Subcutaneous adipose tissue (tissue), 4 donors: ENCODE results near the gene PDK4. TPM values are rescaled to one million over a fixed set of nuclear protein-coding genes. Genes with fewer than 3 reads are reported as not detected.

Experiments used
- CTCF ChIP-seq: fragments of 450-650 bp; IDR thresholded peaks from one replicate; pipeline ENCODE4 v1.5.1; 2016; ENCODE audit warnings: low read depth, mild to moderate bottlenecking, control low read depth, antibody characterized with exemption, moderate library complexity
- total RNA-seq, 4 donors: library from RNA; depleted of rRNA; stranded (reverse); fragments of >200 nt; gene quantifications; one replicate each; pipeline ENCODE4 v1.1.0, GENCODE V29; 2016

The PDK4 gene
- 1,000 to 10,000 TPM in 3 of 4 donors, 100 to 1,000 TPM in 1; 644 to 2,300 (median 1,753) TPM for total RNA-seq

- TF ChIP-seq CTCF, result no peak
Observed at GRCh38 chr7:95596198-95597063, at the start of gene PDK4. Gene PDK4, minus strand, starts transcription at chr7:95596516. Its CDS starts 223 bp downstream, at chr7:95596293.

GRCh38 chr7:95642173-95642572 is 45.9 kb upstream of the PDK4 start:
- no peak for TF ChIP-seq CTCF

GRCh38 chr7:95636140-95636940 is 40.0 kb upstream of the PDK4 start:
- no peak for TF ChIP-seq CTCF

- TF ChIP-seq CTCF, result no peak
Observed at GRCh38 chr7:95632609-95633008, 36.3 kb upstream of the PDK4 start.

DNA sequence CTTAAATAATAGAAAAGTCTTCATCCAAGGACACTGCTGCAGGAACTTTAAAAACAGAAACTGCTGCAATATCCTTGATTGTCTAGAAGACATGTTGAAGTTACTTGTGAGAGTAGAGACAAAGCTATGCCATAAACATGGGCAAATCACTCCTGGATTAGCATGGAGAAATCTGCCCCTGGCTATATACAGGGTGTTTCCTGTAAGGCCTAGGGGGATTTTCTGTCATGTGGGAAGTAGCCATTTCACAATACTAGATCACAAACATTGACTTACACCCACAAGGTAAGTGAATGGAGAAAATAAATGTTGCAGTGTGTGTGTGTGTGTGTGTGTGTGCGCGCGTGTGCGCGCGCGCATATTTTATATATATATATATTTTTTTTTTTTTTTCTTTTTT is 35.2 kb upstream of the PDK4 start:
- TF ChIP-seq CTCF, result no peak

GRCh38 chr7:95630702-95631458 is 34.6 kb upstream of the PDK4 start:
- no peak for TF ChIP-seq CTCF
